Fibroblast of skin of right biceps (primary cell): ENCODE measurements around the gene TRAPPC12.
"Not testable (repeated sequence)": the region's sequence is repeated elsewhere in the genome, so short reads cannot be mapped to it uniquely, and the experiment has no call there.

Source experiments
- DNase-seq: peaks from one replicate; pipeline ENCODE4 v3.0.0-alpha.2; 2013

TRAPPC12 gene

GRCh38 chr2:3433776-3434400 lies 54.4 kb downstream of the TRAPPC12 start:
- no peak for DNase-seq

GRCh38 chr2:3434654-3435053 lies 55.2 kb downstream of the TRAPPC12 start:
- DNase-seq: no peak

GRCh38 chr2:3435445-3435844 lies 56.0 kb downstream of the TRAPPC12 start:
- no peak for DNase-seq

GRCh38 chr2:3440477-3440876 lies 61.0 kb downstream of the TRAPPC12 start:
- no peak for DNase-seq

- DNase-seq: no peak
These were observed 62.0 kb downstream of the TRAPPC12 start for GRCh38 chr2:3441465-3441864.

GRCh38 chr2:3442185-3442584 lies 62.7 kb downstream of the TRAPPC12 start:
- no peak for DNase-seq

GRCh38 chr2:3443083-3443482 lies 63.6 kb downstream of the TRAPPC12 start:
- DNase-seq: no peak

GRCh38 chr2:3443506-3444084 lies 64.1 kb downstream of the TRAPPC12 start:
- no peak for DNase-seq

- no peak for DNase-seq
These were observed 66.4 kb downstream of the TRAPPC12 start for GRCh38 chr2:3445891-3446290.

GRCh38 chr2:3446381-3446780 lies 66.9 kb downstream of the TRAPPC12 start:
- DNase-seq: no peak

GRCh38 chr2:3447186-3447585 lies 67.7 kb downstream of the TRAPPC12 start:
- DNase-seq: not testable (repeated sequence)

GRCh38 chr2:3447789-3448317 lies 68.4 kb downstream of the TRAPPC12 start:
- DNase-seq: no peak

- peak; percentile 21 for DNase-seq
These were observed 69.0 kb downstream of the TRAPPC12 start for GRCh38 chr2:3448441-3448911.

GRCh38 chr2:3449086-3449485 lies 69.6 kb downstream of the TRAPPC12 start:
- peak; percentile 18 for DNase-seq

GRCh38 chr2:3449936-3450335 lies 70.4 kb downstream of the TRAPPC12 start:
- DNase-seq: no peak

GRCh38 chr2:3450385-3451010 lies 71.0 kb downstream of the TRAPPC12 start:
- no peak for DNase-seq

GRCh38 chr2:3451169-3451568 lies 71.7 kb downstream of the TRAPPC12 start:
- no peak for DNase-seq

- DNase-seq: no peak
These were observed 72.6 kb downstream of the TRAPPC12 start for GRCh38 chr2:3451926-3452671.

- DNase-seq: no peak
These were observed 73.9 kb downstream of the TRAPPC12 start for GRCh38 chr2:3453190-3453999.

GRCh38 chr2:3454005-3454404 lies 74.5 kb downstream of the TRAPPC12 start:
- not testable (repeated sequence) for DNase-seq

GRCh38 chr2:3454802-3455201 lies 75.3 kb downstream of the TRAPPC12 start:
- DNase-seq: no peak

- DNase-seq: no peak
These were observed 76.6 kb downstream of the TRAPPC12 start for GRCh38 chr2:3456125-3456524.
